Cardiac muscle cell (in vitro differentiated cells and primary cell): ENCODE results near the gene IRGQ. TPM values are rescaled to one million over a fixed set of nuclear protein-coding genes. Genes with fewer than 3 reads are reported as not detected.

ENCODE experiments used
- DNase-seq, 2 donors: peaks; one replicate each; pipeline versions ENCODE4 v3.0.0 to v3.0.0-alpha.2; 2010 to 2017; ENCODE audit warnings: low read depth in 1 of 2, low spot score in 1 of 2
- H3K27ac ChIP-seq: fragments of 200-600 bp; sonication (generic); 2 replicates; pipeline ENCODE4 v1.5.1; 2016
- H3K27me3 ChIP-seq: fragments of 200-600 bp; sonication (generic); 2 replicates; pipeline ENCODE4 v1.6.0; 2016; ENCODE audit warnings: control low read depth
- H3K36me3 ChIP-seq: fragments of 200-600 bp; sonication (generic); 2 replicates; pipeline ENCODE4 v1.5.1; 2016; ENCODE audit warnings: control low read depth
- H3K4me1 ChIP-seq: fragments of 200-600 bp; sonication (generic); 2 replicates; pipeline ENCODE4 v1.8.1; 2017; ENCODE audit warnings: low read depth, mild to moderate bottlenecking, mixed run types
- H3K4me3 ChIP-seq: fragments of 200-600 bp; sonication (generic); 2 replicates; pipeline ENCODE4 v1.5.1; 2016; ENCODE audit warnings: mild to moderate bottlenecking
- H3K9me3 ChIP-seq: fragments of 200-600 bp; sonication (generic); 2 replicates; pipeline ENCODE4 v1.5.1; 2017; ENCODE audit warnings: low read depth, mild to moderate bottlenecking, control low read depth
- polyA plus RNA-seq: library from polyadenylated mRNA; unstranded; fragments of >200 nt; fragmentation: Nextera tagmentation; extraction: Ambion mirVana; gene quantifications from 2 replicates; pipeline ENCODE4 v1.2.1, GENCODE V29; 2016
- total RNA-seq: library from RNA; depleted of rRNA; stranded (reverse); fragments of >200 nt; gene quantifications from 2 replicates; pipeline ENCODE4 v1.2.3, GENCODE V29; 2016
- TF ChIP-seq, protein P1 (sequence below): IDR thresholded peaks from 2 replicates; pipeline ENCODE4 v1.5.1; 2012; ENCODE audit warnings: low read depth, mild to moderate bottlenecking, low read length

The IRGQ gene
- total and polyA plus RNA-seq, 2 experiments from 2014 or later, result 21.1 to 49.6 TPM

GRCh38 chr19:43628646-43629326 is 32.9 kb upstream of the IRGQ start:
- Histone ChIP-seq H3K4me3 (no peak overlapping the region), H3K27ac (no peak overlapping the region), H3K4me1 (no peaks in the 10 kb centered on the region), H3K9me3 (no peaks in the 10 kb centered on the region), H3K36me3 (no peaks in the 10 kb centered on the region), H3K27me3 (no peaks in the 10 kb centered on the region)
- TF ChIP-seq, protein P1, sequence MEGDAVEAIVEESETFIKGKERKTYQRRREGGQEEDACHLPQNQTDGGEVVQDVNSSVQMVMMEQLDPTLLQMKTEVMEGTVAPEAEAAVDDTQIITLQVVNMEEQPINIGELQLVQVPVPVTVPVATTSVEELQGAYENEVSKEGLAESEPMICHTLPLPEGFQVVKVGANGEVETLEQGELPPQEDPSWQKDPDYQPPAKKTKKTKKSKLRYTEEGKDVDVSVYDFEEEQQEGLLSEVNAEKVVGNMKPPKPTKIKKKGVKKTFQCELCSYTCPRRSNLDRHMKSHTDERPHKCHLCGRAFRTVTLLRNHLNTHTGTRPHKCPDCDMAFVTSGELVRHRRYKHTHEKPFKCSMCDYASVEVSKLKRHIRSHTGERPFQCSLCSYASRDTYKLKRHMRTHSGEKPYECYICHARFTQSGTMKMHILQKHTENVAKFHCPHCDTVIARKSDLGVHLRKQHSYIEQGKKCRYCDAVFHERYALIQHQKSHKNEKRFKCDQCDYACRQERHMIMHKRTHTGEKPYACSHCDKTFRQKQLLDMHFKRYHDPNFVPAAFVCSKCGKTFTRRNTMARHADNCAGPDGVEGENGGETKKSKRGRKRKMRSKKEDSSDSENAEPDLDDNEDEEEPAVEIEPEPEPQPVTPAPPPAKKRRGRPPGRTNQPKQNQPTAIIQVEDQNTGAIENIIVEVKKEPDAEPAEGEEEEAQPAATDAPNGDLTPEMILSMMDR, result no peak
- no peak for DNase-seq

DNA sequence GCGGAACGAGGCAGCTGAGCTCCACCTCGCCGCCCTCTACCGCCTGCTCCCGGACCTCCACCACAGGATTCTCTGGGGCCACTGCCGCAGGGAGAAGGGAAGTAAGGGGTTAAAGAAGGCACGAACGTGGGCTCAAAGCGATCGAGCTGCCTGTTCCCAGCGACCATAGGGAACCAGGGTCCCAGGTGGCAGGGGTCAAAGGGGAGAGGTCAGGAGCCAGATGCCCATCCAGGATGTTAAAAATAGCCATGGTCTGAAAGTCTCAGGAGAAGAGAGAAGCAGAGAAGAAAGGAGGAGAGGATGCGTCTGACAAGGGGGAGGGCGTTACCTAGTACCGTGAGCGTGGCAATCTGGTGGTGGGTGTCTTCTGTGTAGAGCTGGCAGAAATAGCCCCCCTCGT is 30.9 kb upstream of the IRGQ start:
- TF ChIP-seq, protein P1, result no peak
- DNase-seq, result no peak
- Histone ChIP-seq H3K36me3 (peaks cover 3% of the 10 kb centered on the region), H3K27me3 (no peaks in the 10 kb centered on the region), H3K4me1 (no peaks in the 10 kb centered on the region), H3K9me3 (no peaks in the 10 kb centered on the region), H3K27ac (no peak overlapping the region), H3K4me3 (no peak overlapping the region)

- TF ChIP-seq, protein P1, result peak; percentile 6
- H3K4me3 ChIP-seq, result no peak overlapping the region
- H3K36me3 ChIP-seq, result peaks cover 3% of the 10 kb centered on the region
- H3K27ac ChIP-seq, result no peak overlapping the region
- peak; percentile 13 to 43 for DNase-seq
- no peaks in the 10 kb centered on the region for H3K4me1 ChIP-seq
- no peaks in the 10 kb centered on the region for H3K9me3 ChIP-seq
- no peaks in the 10 kb centered on the region for H3K27me3 ChIP-seq
These were observed 30.1 kb upstream of the IRGQ start for GRCh38 chr19:43625918-43626579.

DNA sequence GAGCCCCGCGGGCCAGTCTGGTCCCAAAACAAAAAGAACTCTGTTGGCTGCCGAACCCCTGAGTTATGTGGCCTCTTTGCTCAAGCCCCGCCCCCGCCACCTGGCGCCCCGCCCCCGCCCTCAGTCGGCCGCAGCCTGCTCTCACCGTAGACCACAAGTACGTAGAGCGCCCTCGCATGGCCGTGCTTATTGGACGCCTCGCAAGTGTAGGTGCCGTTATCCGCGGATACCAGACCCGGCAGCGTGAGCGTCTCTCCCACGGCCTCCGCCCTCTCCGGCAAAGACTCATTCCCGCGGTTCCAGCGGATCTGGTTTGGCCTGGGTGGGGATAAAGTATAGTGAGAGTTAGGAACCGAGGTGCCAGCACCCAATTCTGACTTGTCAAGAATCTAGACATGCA is 29.0 kb upstream of the IRGQ start:
- Histone ChIP-seq H3K27me3 (no peaks in the 10 kb centered on the region), H3K36me3 (peaks cover 3% of the 10 kb centered on the region), H3K4me1 (peaks cover 4% of the 10 kb centered on the region), H3K27ac (no peak overlapping the region), H3K4me3 (no peak overlapping the region), H3K9me3 (no peaks in the 10 kb centered on the region)
- TF ChIP-seq, protein P1, result peak; percentile 25
- peak; percentile 57 to 62 for DNase-seq

- H3K27me3 ChIP-seq, result no peaks in the 10 kb centered on the region
- H3K36me3 ChIP-seq, result peaks cover 3% of the 10 kb centered on the region
- H3K27ac ChIP-seq, result no peak overlapping the region
- peaks cover 4% of the 10 kb centered on the region for H3K4me1 ChIP-seq
- TF ChIP-seq, protein P1, result no peak
- no peaks in the 10 kb centered on the region for H3K9me3 ChIP-seq
- H3K4me3 ChIP-seq, result no peak overlapping the region
- DNase-seq, result no peak
These were observed 28.1 kb upstream of the IRGQ start for GRCh38 chr19:43623889-43624670.
